Heart left ventricle (tissue), 16 donors: ENCODE data around the gene TRAPPC14. TPM values are rescaled to one million over a fixed set of nuclear protein-coding genes. Genes with fewer than 3 reads are reported as not detected.

Source experiments
- ATAC-seq, 4 donors: fragments of 200-7000 bp; cut with Tn5 transposase; one replicate each; pipeline ENCODE4 v1.9.1; 2020 to 2022; ENCODE audit warnings: moderate library complexity in 4 of 4, mild to moderate bottlenecking in 3 of 4, moderate number of reproducible peaks in 1 of 4
- DNase-seq, 5 donors: peaks; one replicate each; pipeline ENCODE4 v3.0.0-alpha.2; 2020
- H3K27ac ChIP-seq, 12 donors: fragments of 200-600 bp; sonication (generic) in 4 of 12; one replicate each; pipeline versions ENCODE4 v1.5.0 to v1.8.0; 2016 to 2022; ENCODE audit warnings: mild to moderate bottlenecking in 2 of 12
- H3K27me3 ChIP-seq, 9 donors: fragments of 200-600 bp; sonication (generic) in 2 of 9; one replicate each; pipeline versions ENCODE4 v1.5.1 to v1.8.0; 2016 to 2022; ENCODE audit warnings: mild to moderate bottlenecking in 3 of 9
- H3K36me3 ChIP-seq, 9 donors: fragments of 200-600 bp; sonication (generic) in 2 of 9; one replicate each; pipeline versions ENCODE4 v1.5.0 to v1.8.0; 2018 to 2022; ENCODE audit warnings: mild to moderate bottlenecking in 2 of 9
- H3K4me1 ChIP-seq, 12 donors: fragments of 200-600 bp; sonication (generic) in 4 of 12; one replicate each; pipeline versions ENCODE4 v1.5.0 to v1.8.0; 2016 to 2022; ENCODE audit warnings: mild to moderate bottlenecking in 3 of 12
- H3K4me3 ChIP-seq, 12 donors: fragments of 200-600 bp; sonication (generic) in 4 of 12; one replicate each; pipeline versions ENCODE4 v1.5.0 to v1.8.0; 2017 to 2022; ENCODE audit warnings: mild to moderate bottlenecking in 9 of 12, moderate library complexity in 4 of 12
- H3K9me3 ChIP-seq, 12 donors: fragments of 200-600 bp; sonication (generic) in 4 of 12; one replicate each; pipeline versions ENCODE4 v1.5.0 to v1.8.0; 2016 to 2022; ENCODE audit warnings: mild to moderate bottlenecking in 1 of 12
- CTCF ChIP-seq, 12 donors: fragments of 200-600 bp; sonication (generic) in 4 of 12; IDR thresholded peaks; one replicate each; pipeline versions ENCODE4 v1.5.0 to v1.8.0; 2018 to 2022; ENCODE audit warnings: antibody characterized with exemption in 12 of 12, mild to moderate bottlenecking in 5 of 12
- POLR2A ChIP-seq, 2 donors: fragments of 450-650 bp; IDR thresholded peaks; one replicate each; pipeline ENCODE4 v1.6.1; 2017; ENCODE audit warnings: antibody characterized with exemption in 2 of 2, mild to moderate bottlenecking in 2 of 2, moderate library complexity in 2 of 2
- WGBS, 4 donors: extraction: QIAGEN DNeasy Blood & Tissue Kit in 2 of 4; methylation state at CpG; one replicate each; pipeline versions ENCODE4 v1.1.5 to v1.1.7; 2013 to 2018; 5-methylcytosine and 5-hydroxymethylcytosine counted together
- intact Hi-C, 10 donors: fragments of 100-400 bp; cut with DNase I; formaldehyde crosslinking; loops; one replicate each; pipeline versions ENCODE4 v1.11.1 to v1.14.2; 2022
- polyA plus RNA-seq, 2 donors: library from polyadenylated mRNA; stranded (reverse); fragments of 200-250 nt; gene quantifications; one replicate each; pipeline ENCODE4 v1.2.3, GENCODE V29; 2013
- total RNA-seq, 9 donors: library from RNA; depleted of rRNA in 2 of 9; stranded (reverse); fragments of >200 nt in 2 of 9; fragmentation: NEBNext Ultra II Directional in 3 of 9; extraction: Animal tissue kit (Norgen Biotek cat#: 25700) in 3 of 9; gene quantifications; one replicate each; pipeline versions ENCODE4 v1.1.0 to v1.2.4, GENCODE V29; 2016 to 2023
- donor health status: ischemic (EF 13 %, LVEDD 7.1; RV severe dilation, severe dysfunction).
- donor health status: healthy with polysubstance abuse.
- donor health status: DM: no; HTN: yes; CAD: no.
- donor health status: DM: no; HTN: no; CAD: no.
- donor health status: ischemic (EF 25% LVEDD 6.9; RV normal size, moderate dysfunction).
- donor health status: ischemic (EF 25% LVEDD 5.7; RV mildly dilated, moderate dysfunction).
- donor health status: healthy.
- donor health status: DM: yes; HTN: yes; CAD: no.
- donor health status: ischemic (EF 35%, LVEDD 5.7; RV mildly dilated, moderate dysfunction).
- donor health status: nonischemic (EF 11% LVEDD 7.7; RV severe dilation, severe dysfunction).
- donor health status: DM: yes; HTN: yes; CAD: no.
- donor health status: PGD.
- donor health status: ischemic (EF 29% LVEDD 5.4; RV normal size, mild dysfunction).
- donor health status: nonischemic (EF 23%, LVEDD 6.1; RV moderate dilation, normal function).

The TRAPPC14 gene
- total and polyA plus RNA-seq, 11 donors: 4.0 to 14.9 (median 7.4) TPM

- DNase-seq: no peak
- H3K36me3 ChIP-seq: no peaks in the 10 kb centered on the region
- peaks cover 0 to 15% (median 0%) of the 10 kb centered on the region in 9 donors for H3K27me3 ChIP-seq
- no peaks in the 10 kb centered on the region for H3K4me1 ChIP-seq
- TF ChIP-seq CTCF (IDR thresholded peaks at IDR 0.05) (no peak), POLR2A (IDR thresholded peaks at IDR 0.05) (no peak)
- no peak for ATAC-seq
- intact Hi-C loops: loop anchor here in 1 of 10 donors (10.0 kb wide), 1 partner anchor 202 kb away; no protein-coding TSS in a partner anchor
- H3K4me3 ChIP-seq: no peak overlapping the region
- H3K9me3 ChIP-seq: no peaks in the 10 kb centered on the region
- no peak overlapping the region for H3K27ac ChIP-seq
- WGBS, 4 donors: 93 to 95% (median 94%) methylated on average over 3 of the region's 3 CpGs
Observed at GRCh38 chr7:100142461-100142860, 16.1 kb downstream of the TRAPPC14 start.

- H3K36me3 ChIP-seq: no peaks in the 10 kb centered on the region
- H3K4me3 ChIP-seq: no peak overlapping the region
- DNase-seq (no peak), ATAC-seq (no peak)
- TF ChIP-seq POLR2A (IDR thresholded peaks at IDR 0.05): no peak
- TF ChIP-seq CTCF (IDR thresholded peaks at IDR 0.05): no peak
- no peaks in the 10 kb centered on the region for H3K9me3 ChIP-seq
- no peak overlapping the region for H3K27ac ChIP-seq
- 62 to 67% (median 66%) methylated on average over 3 of the region's 3 CpGs for WGBS, 4 donors
- H3K4me1 ChIP-seq: no peaks in the 10 kb centered on the region
- intact Hi-C loops: loop anchor here in 1 of 10 donors (10.0 kb wide), 1 partner anchor 203 kb away; no protein-coding TSS in a partner anchor
- H3K27me3 ChIP-seq: peaks cover 0 to 15% (median 0%) of the 10 kb centered on the region in 9 donors
Observed at GRCh38 chr7:100141555-100141949, 17.0 kb downstream of the TRAPPC14 start.

- ATAC-seq: no peak
Observed at GRCh38 chr7:100137851-100138760, 20.4 kb downstream of the TRAPPC14 start.

More at GRCh38 chr7:100137851-100138760, 20.4 kb downstream of the TRAPPC14 start:
- Histone ChIP-seq H3K36me3 (no peaks in the 10 kb centered on the region), H3K9me3 (no peaks in the 10 kb centered on the region), H3K27ac (no peak overlapping the region), H3K27me3 (peaks cover 0 to 15% (median 0%) of the 10 kb centered on the region in 9 donors), H3K4me3 (no peak overlapping the region), H3K4me1 (no peaks in the 10 kb centered on the region)
- intact Hi-C loops: loop anchor here in 3 of 10 donors (5.0 to 10.0 kb wide), 3 partner anchors 79 to 217 kb away; partner anchors contain the start of genes PILRB (in 1 of the 3) and PVRIG (in 1 of the 3)
- DNase-seq: no peak
- TF ChIP-seq POLR2A (IDR thresholded peaks at IDR 0.05) (no peak), CTCF (IDR thresholded peaks at IDR 0.05) (no peak)
- WGBS, 4 donors: 76 to 80% (median 78%) methylated on average over 13 of the region's 13 CpGs
